SK-N-SH treated with all-trans-retinoic acid at 6 μM for 48 hours (cell line): ENCODE results near the gene CFI.

Source experiments
- ARNTL ChIP-seq: fragments of 450-650 bp; formaldehyde crosslinking; IDR thresholded peaks from 2 replicates; pipeline ENCODE4 v1.5.0; 2020; ENCODE audit warnings: low read depth, mild to moderate bottlenecking, moderate library complexity, borderline replicate concordance
- CREB5 ChIP-seq: fragments of 250-450 bp; sonication (Bioruptor Pico); IDR thresholded peaks from 2 replicates; pipeline ENCODE4 v1.5.1; 2020; ENCODE audit warnings: low read depth, mild to moderate bottlenecking, moderate library complexity
- CSDC2 ChIP-seq: fragments of 250-450 bp; sonication (Bioruptor Pico); IDR thresholded peaks from 2 replicates; pipeline ENCODE4 v1.5.0; 2020; ENCODE audit warnings: mild to moderate bottlenecking, moderate library complexity
- ESRRG ChIP-seq: fragments of 250-450 bp; sonication (Bioruptor Pico); IDR thresholded peaks from 2 replicates; pipeline ENCODE4 v1.6.1; 2021; ENCODE audit warnings: mild to moderate bottlenecking
- ISL1 ChIP-seq: fragments of 250-450 bp; sonication (Bioruptor Pico); IDR thresholded peaks from 2 replicates; pipeline ENCODE4 v2.1.2; 2022; ENCODE audit warnings: mild to moderate bottlenecking, moderate library complexity
- OSR1 ChIP-seq: fragments of 250-450 bp; sonication (Bioruptor Pico); IDR thresholded peaks from 2 replicates; pipeline ENCODE4 v1.8.0; 2022; ENCODE audit warnings: moderate library complexity, mild to moderate bottlenecking, inconsistent platforms
- PPARA ChIP-seq: fragments of 250-450 bp; sonication (Bioruptor Pico); IDR thresholded peaks from 2 replicates; pipeline ENCODE4 v1.5.0; 2020; ENCODE audit warnings: mild to moderate bottlenecking, borderline replicate concordance
- SNAI2 ChIP-seq: fragments of 250-450 bp; sonication (Bioruptor Pico); IDR thresholded peaks from 2 replicates; pipeline ENCODE4 v1.5.0; 2020; ENCODE audit warnings: mild to moderate bottlenecking, moderate library complexity
- ZC3H10 ChIP-seq: fragments of 250-450 bp; sonication (Bioruptor Pico); IDR thresholded peaks from 2 replicates; pipeline ENCODE4 v1.5.1; 2021; ENCODE audit warnings: mild to moderate bottlenecking, moderate library complexity
- ZFP3 ChIP-seq: fragments of 250-450 bp; sonication (Bioruptor Pico); IDR thresholded peaks from 2 replicates; pipeline ENCODE4 v1.5.0; 2020; ENCODE audit warnings: mild to moderate bottlenecking, moderate library complexity
- ZFP30 ChIP-seq: fragments of 450-650 bp; formaldehyde crosslinking; IDR thresholded peaks from 2 replicates; pipeline ENCODE4 v1.5.0; 2022; ENCODE audit warnings: mild to moderate bottlenecking, moderate library complexity
- ZNF8 ChIP-seq: fragments of 450-650 bp; formaldehyde crosslinking; IDR thresholded peaks from 2 replicates; pipeline ENCODE4 v1.5.0; 2020; ENCODE audit warnings: mild to moderate bottlenecking, moderate library complexity
- TF ChIP-seq, protein P1 (sequence below): fragments of 250-450 bp; sonication (Bioruptor Pico); IDR thresholded peaks from 2 replicates; pipeline ENCODE4 v1.8.0; 2020; ENCODE audit warnings: mild to moderate bottlenecking, moderate library complexity, borderline replicate concordance

DNA sequence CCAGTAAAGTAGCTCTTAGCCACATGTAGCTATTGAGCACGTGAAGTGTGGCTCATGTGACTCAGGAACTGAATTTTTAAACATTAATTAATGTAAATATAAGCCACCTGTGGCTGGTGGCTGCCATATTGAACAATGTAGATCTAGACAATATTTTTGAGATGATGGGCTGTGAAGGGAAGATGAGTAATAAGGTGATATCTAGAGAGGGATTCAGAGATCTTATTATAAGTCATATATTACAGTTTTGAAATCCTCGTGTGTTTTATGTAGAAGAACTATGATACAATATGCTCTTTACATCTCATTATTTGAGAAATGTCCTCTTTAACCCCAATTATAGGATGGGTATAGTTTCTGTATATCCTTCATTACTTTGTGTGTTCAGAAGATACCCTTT lies 19.4 kb upstream of the CFI start:
- no peak for TF ChIP-seq CREB5 (CRISPR knock-in tag)
- TF ChIP-seq, protein P1, sequence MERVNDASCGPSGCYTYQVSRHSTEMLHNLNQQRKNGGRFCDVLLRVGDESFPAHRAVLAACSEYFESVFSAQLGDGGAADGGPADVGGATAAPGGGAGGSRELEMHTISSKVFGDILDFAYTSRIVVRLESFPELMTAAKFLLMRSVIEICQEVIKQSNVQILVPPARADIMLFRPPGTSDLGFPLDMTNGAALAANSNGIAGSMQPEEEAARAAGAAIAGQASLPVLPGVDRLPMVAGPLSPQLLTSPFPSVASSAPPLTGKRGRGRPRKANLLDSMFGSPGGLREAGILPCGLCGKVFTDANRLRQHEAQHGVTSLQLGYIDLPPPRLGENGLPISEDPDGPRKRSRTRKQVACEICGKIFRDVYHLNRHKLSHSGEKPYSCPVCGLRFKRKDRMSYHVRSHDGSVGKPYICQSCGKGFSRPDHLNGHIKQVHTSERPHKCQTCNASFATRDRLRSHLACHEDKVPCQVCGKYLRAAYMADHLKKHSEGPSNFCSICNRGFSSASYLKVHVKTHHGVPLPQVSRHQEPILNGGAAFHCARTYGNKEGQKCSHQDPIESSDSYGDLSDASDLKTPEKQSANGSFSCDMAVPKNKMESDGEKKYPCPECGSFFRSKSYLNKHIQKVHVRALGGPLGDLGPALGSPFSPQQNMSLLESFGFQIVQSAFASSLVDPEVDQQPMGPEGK (CRISPR knock-in tag), result no peak
- no peak for TF ChIP-seq SNAI2 (CRISPR knock-in tag)
- no peak for TF ChIP-seq ISL1 (CRISPR knock-in tag)
- TF ChIP-seq PPARA (CRISPR knock-in tag), result no peak
- TF ChIP-seq ARNTL (CRISPR knock-in tag), result no peak
- TF ChIP-seq OSR1 (CRISPR knock-in tag), result no peak
- no peak for TF ChIP-seq ZFP30 (CRISPR knock-in tag)
- TF ChIP-seq ESRRG (CRISPR knock-in tag), result no peak
- no peak for TF ChIP-seq ZFP3 (CRISPR knock-in tag)
- TF ChIP-seq ZC3H10 (CRISPR knock-in tag), result no peak
- TF ChIP-seq ZNF8 (CRISPR knock-in tag), result no peak
- no peak for TF ChIP-seq CSDC2 (CRISPR knock-in tag)
